Loucy (cell line): ENCODE data around the gene COX8C.

ENCODE experiments used
- H2AFZ ChIP-seq: fragments of 200-600 bp; sonication (generic); 2 replicates; pipeline ENCODE4 v1.6.0; 2016; ENCODE audit warnings: antibody characterized with exemption, mild to moderate bottlenecking, low read length, moderate library complexity
- H3F3A ChIP-seq: fragments of 200-600 bp; 2 replicates; pipeline ENCODE4 v1.6.0; 2016; ENCODE audit warnings: antibody characterized with exemption, low read depth, mild to moderate bottlenecking
- H3K27me3 ChIP-seq: fragments of 200-600 bp; sonication (generic); 2 replicates; pipeline ENCODE4 v1.6.1; 2014; ENCODE audit warnings: low read length, mild to moderate bottlenecking; ENCODE audit not compliant: insufficient read depth, poor library complexity, severe bottlenecking
- H3K36me3 ChIP-seq: fragments of 200-600 bp; sonication (generic); 2 replicates; pipeline ENCODE4 v1.6.1; 2016; ENCODE audit warnings: low read length; ENCODE audit not compliant: insufficient read depth
- H3K4me1 ChIP-seq: fragments of 200-600 bp; sonication (generic); 2 replicates; pipeline ENCODE4 v1.5.1; 2014; ENCODE audit warnings: low read length, mild to moderate bottlenecking; ENCODE audit not compliant: insufficient read depth, poor library complexity, severe bottlenecking
- H3K4me2 ChIP-seq: fragments of 200-600 bp; sonication (generic); 2 replicates; pipeline ENCODE4 v1.6.0; 2014; ENCODE audit warnings: antibody characterized with exemption, low read length, low read depth, mild to moderate bottlenecking; ENCODE audit not compliant: poor library complexity, severe bottlenecking
- H3K4me3 ChIP-seq: fragments of 200-600 bp; sonication (generic); 2 replicates; pipeline ENCODE4 v1.5.1; 2014; ENCODE audit warnings: low read length, mild to moderate bottlenecking, mixed read lengths; ENCODE audit not compliant: poor library complexity, severe bottlenecking
- H3K79me2 ChIP-seq: fragments of 200-600 bp; sonication (generic); 2 replicates; pipeline ENCODE4 v1.6.1; 2014; ENCODE audit warnings: low read length; ENCODE audit not compliant: insufficient read depth
- H3K9ac ChIP-seq: fragments of 200-600 bp; sonication (generic); 2 replicates; pipeline ENCODE4 v1.6.0; 2014; ENCODE audit warnings: mild to moderate bottlenecking, low read depth, low read length, moderate library complexity; ENCODE audit not compliant: poor library complexity, severe bottlenecking
- H3K9me2 ChIP-seq: fragments of 200-600 bp; sonication (generic); replicated peaks from 2 replicates; pipeline ENCODE4 v1.6.1; 2016; ENCODE audit warnings: low read depth, low read length, mixed read lengths
- H3K9me3 ChIP-seq: fragments of 200-600 bp; sonication (generic); 2 replicates; pipeline ENCODE4 v1.6.1; 2014; ENCODE audit warnings: mild to moderate bottlenecking, antibody characterized with exemption, low read length, low read depth; ENCODE audit not compliant: insufficient read depth
- H4K20me1 ChIP-seq: fragments of 200-600 bp; sonication (generic); 2 replicates; pipeline ENCODE4 v1.6.0; 2014; ENCODE audit warnings: antibody characterized with exemption, low read length, mild to moderate bottlenecking; ENCODE audit not compliant: insufficient read depth, poor library complexity, severe bottlenecking
- CTCF ChIP-seq: fragments of 200-600 bp; sonication (generic); conservative IDR thresholded peaks from 2 replicates; pipeline ENCODE4 v1.5.1; 2014; ENCODE audit warnings: mild to moderate bottlenecking, antibody characterized with exemption, low read length
- EZH2phosphoT487 ChIP-seq: fragments of 200-600 bp; IDR thresholded peaks from 2 replicates; pipeline ENCODE4 v1.6.1; 2018; ENCODE audit warnings: antibody characterized with exemption, mild to moderate bottlenecking, moderate library complexity, borderline replicate concordance

COX8C gene

GRCh38 chr14:93304771-93305170 is 42.2 kb upstream of the COX8C start:
- no peak overlapping the region for H3K9ac ChIP-seq
- H2AFZ ChIP-seq: no peak overlapping the region
- no peaks in the 10 kb centered on the region for H3K9me3 ChIP-seq
- no peaks in the 10 kb centered on the region for H3K27me3 ChIP-seq
- H4K20me1 ChIP-seq: peaks cover 73% of the 10 kb centered on the region
- no peak for TF ChIP-seq CTCF
- no peak for TF ChIP-seq EZH2phosphoT487
- H3K4me1 ChIP-seq: peaks cover 21% of the 10 kb centered on the region
- H3K79me2 ChIP-seq: peaks cover 99% of the 10 kb centered on the region
- no peaks in the 10 kb centered on the region for H3F3A ChIP-seq
- no peaks in the 10 kb centered on the region for H3K9me2 ChIP-seq
- H3K4me3 ChIP-seq: no peak overlapping the region
- H3K4me2 ChIP-seq: no peak overlapping the region
- no peaks in the 10 kb centered on the region; the same call in 1 of the 2 replicates for H3K36me3 ChIP-seq

GRCh38 chr14:93305725-93306418 is 41.1 kb upstream of the COX8C start:
- peaks cover 99% of the 10 kb centered on the region for H3K79me2 ChIP-seq
- H3K9me2 ChIP-seq: no peaks in the 10 kb centered on the region
- no peaks in the 10 kb centered on the region for H3K9me3 ChIP-seq
- TF ChIP-seq CTCF: no peak
- TF ChIP-seq EZH2phosphoT487: no peak
- no peak overlapping the region for H2AFZ ChIP-seq
- H3K9ac ChIP-seq: no peak overlapping the region
- H3K27me3 ChIP-seq: no peaks in the 10 kb centered on the region
- peaks cover 80% of the 10 kb centered on the region for H4K20me1 ChIP-seq
- peak overlapping the region; percentile 23 for H3K4me2 ChIP-seq
- H3K36me3 ChIP-seq: no peaks in the 10 kb centered on the region; the same call in 1 of the 2 replicates
- H3K4me3 ChIP-seq: no peak overlapping the region
- H3K4me1 ChIP-seq: peaks cover 25% of the 10 kb centered on the region
- H3F3A ChIP-seq: no peaks in the 10 kb centered on the region

GRCh38 chr14:93306812-93307211 is 40.2 kb upstream of the COX8C start:
- Histone ChIP-seq H3K4me1 (peaks cover 25% of the 10 kb centered on the region), H3K9me2 (no peaks in the 10 kb centered on the region), H3K9me3 (no peaks in the 10 kb centered on the region), H3K9ac (no peak overlapping the region), H3K27me3 (no peaks in the 10 kb centered on the region), H3F3A (0 out of 2 replicates have a peak, but pooled peaks cover 2% of the 10 kb centered on the region), H3K79me2 (peaks cover 99% of the 10 kb centered on the region), H2AFZ (no peak overlapping the region), H3K4me2 (no peak overlapping the region), H3K4me3 (no peak overlapping the region), H4K20me1 (peaks cover 83% of the 10 kb centered on the region), H3K36me3 (no peaks in the 10 kb centered on the region; the same call in 1 of the 2 replicates)
- TF ChIP-seq EZH2phosphoT487: no peak
